HTERT RPE-1 (cell line): ENCODE data around the gene SMTNL1.

Experiments used
- in situ Hi-C: fragments of 300-500 bp; cut with MboI; formaldehyde crosslinking; loops from 4 replicates; pipeline ENCODE4 v1.14.3; 2020; ENCODE audit warnings: low sequenced_read_pairs

The SMTNL1 gene

DNA sequence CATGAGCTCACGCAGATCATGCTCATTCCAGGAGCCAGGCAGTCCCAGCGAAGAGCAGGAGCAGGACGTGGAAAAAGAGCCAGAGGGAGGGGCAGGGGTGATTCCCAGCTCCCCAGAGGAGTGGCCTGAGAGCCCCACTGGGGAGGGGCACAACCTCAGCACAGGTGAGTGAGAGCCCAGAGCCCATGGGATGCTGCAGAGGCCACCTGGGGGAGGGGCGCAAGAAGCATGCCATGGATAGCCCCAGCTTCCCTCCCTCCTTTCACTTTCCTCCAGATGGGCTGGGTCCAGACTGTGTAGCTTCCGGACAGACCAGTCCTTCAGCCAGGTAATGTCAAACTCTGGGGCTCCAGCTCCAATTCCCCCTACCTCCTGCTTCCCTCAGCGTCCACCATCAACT lies 6.2 kb downstream of the SMTNL1 start:
- in situ Hi-C loops: no loop called here

DNA sequence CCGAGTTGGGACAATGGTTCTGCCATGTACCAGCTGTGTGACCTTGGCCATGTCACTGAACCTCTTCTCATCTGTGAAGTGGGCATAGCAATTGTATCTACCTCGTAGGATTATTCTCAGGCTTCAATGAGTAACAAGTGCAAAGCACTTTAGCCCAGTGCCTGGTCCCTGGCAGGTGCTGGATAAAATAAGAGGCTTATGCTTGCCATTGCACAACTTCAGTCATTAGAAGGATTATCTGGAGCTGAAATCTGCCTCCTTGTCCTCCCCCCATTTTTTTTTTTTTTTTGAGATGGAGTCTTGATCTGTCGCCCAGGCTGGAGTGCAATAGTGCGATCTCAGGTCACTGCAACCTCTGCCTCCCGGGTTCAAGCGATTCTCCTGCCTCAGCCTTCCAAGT lies 7.2 kb downstream of the SMTNL1 start:
- in situ Hi-C loops: no loop called here

DNA sequence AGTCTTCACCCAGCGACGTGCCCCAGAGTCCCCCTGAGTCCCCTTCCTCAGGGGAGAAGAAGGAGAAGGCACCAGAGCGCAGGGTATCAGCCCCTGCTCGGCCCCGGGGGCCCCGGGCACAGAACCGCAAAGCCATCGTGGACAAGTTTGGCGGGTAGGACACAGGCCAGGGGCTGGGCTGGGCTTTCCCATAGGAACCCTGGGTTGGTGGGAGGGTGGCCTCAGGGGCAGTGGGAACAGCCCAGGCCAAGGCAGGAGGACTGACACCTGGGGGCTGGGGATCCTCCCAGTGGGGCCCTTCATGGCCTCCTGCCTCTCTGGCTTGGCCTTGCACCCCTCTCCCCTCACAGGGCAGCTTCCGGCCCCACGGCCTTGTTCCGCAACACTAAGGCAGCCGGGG lies 8.5 kb downstream of the SMTNL1 start:
- in situ Hi-C loops: no loop called here

- in situ Hi-C loops: no loop called here
Observed at GRCh38 chr11:57546451-57546850, 9.1 kb downstream of the SMTNL1 start.

DNA sequence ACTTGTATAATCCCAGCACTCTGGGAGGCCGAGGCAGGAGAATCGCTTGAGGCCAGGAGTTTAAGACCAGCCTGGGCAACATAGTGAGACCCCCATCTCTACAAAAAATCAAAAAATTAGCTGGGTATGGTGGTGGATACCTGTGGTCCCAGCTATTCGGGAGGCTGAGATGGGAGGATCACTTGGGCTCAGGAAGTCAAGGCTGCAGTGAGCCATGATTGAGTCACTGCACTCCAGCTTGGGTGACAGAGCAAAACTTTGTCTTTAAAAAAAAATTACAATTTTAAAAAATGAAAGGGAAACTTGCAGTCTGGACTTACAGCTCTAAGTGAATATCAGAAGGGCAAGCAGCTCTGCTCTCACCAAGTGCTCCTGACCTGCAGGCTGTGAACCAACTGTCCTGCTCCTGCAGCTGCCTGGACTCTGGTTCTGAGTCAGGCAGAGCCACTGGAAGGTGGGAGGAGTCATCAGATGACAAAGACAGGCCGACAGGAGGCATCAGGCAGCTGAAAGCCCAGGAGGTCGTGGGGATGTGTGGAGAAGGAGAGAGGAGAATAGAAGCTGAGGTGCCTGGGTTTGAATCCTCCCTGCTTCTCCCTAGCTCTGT lies 9.6 kb downstream of the SMTNL1 start:
- in situ Hi-C loops: no loop called here

- in situ Hi-C loops: no loop called here
Observed at GRCh38 chr11:57547854-57548377, 10.5 kb downstream of the SMTNL1 start.

DNA sequence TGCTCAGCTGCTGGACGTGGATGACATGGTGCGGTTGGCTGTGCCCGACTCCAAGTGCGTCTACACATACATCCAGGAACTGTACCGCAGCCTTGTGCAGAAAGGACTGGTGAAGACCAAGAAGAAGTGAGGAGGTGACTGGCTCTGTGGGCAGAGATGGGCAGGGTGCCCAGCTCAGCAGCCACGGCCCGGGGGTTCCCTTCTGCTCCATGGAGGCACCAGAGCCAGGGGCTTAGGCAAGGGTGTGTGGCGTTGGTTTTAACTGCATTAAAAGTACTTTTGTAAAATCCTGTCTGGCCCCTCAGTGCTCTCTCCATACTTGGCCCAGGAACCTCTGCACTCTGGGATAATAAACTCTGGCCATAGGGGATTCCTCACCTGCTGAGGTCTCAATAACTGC lies 12.6 kb downstream of the SMTNL1 start:
- in situ Hi-C loops: no loop called here

DNA sequence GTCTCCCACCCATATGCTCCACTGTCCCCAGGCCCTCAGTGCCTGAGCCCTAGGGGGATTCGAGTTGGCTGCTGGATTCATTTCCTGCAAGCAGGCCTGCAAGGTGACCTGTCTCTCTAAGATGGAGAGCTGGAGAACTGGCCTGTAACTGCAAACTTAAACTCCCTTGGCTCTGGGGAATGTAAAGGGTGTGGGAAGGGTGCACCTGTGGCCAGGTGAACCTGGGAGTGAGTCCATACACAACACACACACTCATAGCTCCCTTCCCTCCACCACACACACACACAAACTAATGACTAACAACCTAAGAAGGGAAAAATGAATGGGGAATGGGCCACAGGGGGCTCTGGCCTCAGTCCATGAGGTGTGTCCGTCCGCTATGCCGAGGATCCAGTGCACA lies 14.5 kb downstream of the SMTNL1 start:
- in situ Hi-C loops: no loop called here

DNA sequence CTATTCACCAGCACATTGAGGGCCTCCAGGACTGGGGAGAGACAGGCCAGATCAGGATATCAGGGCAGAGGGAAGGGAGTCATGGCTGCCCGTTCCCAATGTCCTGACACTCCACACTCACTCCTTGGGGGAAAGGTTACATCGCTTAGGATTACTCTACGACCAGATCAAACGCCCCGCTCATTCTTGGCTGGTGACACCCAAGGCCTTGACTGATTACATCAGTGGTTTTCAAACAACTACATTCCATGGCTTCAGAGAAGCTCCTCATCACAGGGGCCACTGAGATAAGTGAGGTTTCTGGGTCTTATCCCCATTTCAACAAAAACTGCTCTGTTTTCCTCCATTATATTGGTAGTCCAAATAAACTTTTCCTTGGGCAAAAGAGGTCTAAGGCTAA lies 15.1 kb downstream of the SMTNL1 start:
- in situ Hi-C loops: no loop called here

- in situ Hi-C loops: no loop called here
Observed at GRCh38 chr11:57555393-57555792, 18.0 kb downstream of the SMTNL1 start.

- in situ Hi-C loops: no loop called here
Observed at GRCh38 chr11:57556041-57556440, 18.6 kb downstream of the SMTNL1 start.

- in situ Hi-C loops: no loop called here
Observed at GRCh38 chr11:57560146-57560545, 22.8 kb downstream of the SMTNL1 start.

- in situ Hi-C loops: no loop called here
Observed at GRCh38 chr11:57562596-57562995, 25.2 kb downstream of the SMTNL1 start.

- in situ Hi-C loops: no loop called here
Observed at GRCh38 chr11:57566005-57566904, 28.9 kb downstream of the SMTNL1 start.

DNA sequence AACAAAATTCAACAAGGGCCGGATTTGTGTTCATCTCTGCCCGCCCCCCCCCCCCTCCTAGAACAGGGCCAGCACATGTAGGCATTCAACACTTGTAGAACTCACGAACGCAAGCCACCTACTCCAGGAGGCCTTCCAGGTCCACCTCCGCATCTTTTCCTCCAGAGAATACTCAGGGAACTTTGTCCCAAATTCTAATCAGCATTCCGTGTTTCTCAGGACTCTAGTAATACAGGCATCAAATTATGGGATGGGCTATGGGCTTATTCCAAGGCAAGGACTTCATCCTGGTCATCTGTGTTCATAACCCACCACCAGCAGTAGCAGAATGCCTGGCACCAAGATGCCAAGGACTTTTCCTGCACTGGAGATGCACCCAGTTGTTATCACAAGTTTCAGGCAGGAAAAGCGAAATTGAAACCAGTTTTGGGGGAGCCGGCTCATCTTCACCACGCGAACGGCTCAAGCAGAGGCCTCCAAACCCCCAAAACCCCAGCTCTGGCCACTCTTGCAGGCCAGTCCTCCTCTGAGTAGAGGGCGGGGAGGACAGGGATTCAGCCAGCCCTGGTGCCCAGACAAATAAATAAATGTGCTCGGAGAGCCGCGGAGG lies 29.6 kb downstream of the SMTNL1 start:
- in situ Hi-C loops: no loop called here

DNA sequence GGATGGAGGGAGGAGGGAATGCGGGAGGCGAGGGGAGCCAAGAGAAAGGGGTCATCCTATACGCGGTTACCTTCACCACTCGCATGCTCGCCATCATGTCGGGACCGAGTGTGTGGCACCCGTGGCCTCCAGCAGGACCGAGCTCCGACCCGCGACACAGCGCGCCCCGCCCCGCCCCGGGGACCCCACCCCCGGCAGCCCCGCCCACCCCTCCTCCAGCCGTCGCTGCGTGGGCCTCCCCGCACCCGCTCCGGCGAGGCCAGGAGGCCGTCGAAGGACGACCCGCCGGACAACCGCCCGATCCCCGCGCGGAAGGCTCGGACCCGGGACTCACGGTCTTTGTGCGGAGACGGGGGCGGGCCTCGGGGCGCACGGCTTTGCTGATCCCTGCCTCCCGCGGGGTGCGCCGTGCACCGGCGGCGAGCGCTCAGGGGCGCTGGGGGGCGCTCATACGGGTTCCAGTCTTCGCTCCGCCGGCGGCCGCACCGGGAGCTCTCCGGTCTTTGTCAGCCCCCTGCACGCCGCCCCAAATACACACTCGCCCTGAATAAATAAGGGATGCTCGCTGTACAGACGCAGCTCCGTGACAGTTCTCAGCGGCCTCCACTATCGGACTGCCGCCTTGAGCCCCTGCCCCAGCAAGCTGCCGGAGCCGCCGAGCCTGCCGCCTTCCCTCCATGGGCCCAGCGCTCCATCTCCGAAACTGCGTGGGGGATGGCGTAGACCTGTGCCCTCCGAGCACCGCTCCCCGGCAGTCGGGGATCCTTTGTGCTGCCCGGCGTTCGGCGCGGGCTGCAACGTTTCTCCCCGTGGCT lies 30.3 kb downstream of the SMTNL1 start, which contains the start of gene UBE2L6:
Gene UBE2L6 (minus strand): TSS at position 158 of the 815 bp plus-strand sequence. CDS start 61 bp downstream, at position 97.
- in situ Hi-C loops: no loop called here

- in situ Hi-C loops: no loop called here
Observed at GRCh38 chr11:57568330-57568766, 31.0 kb downstream of the SMTNL1 start.

DNA sequence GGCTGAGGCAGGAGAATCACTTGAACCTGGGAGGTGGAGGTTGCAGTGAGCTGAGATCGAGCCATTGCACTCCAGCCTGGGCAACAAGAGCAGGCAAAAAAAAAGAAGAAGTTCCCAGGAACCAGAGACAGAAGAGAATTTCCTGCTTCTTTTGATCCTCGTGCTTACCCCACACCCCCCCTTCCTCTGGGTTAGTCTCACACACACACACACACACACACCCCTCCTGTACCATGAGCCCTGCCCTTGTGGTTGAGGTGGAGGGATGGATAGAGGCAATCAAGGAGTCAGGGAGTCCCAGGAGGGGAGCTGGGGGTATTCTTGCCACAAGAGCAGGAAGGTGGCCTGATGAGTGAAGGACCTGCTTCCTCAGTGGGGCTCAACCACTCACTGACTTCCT lies 34.2 kb downstream of the SMTNL1 start:
- in situ Hi-C loops: no loop called here

- in situ Hi-C loops: no loop called here
Observed at GRCh38 chr11:57574061-57574460, 36.7 kb downstream of the SMTNL1 start.

DNA sequence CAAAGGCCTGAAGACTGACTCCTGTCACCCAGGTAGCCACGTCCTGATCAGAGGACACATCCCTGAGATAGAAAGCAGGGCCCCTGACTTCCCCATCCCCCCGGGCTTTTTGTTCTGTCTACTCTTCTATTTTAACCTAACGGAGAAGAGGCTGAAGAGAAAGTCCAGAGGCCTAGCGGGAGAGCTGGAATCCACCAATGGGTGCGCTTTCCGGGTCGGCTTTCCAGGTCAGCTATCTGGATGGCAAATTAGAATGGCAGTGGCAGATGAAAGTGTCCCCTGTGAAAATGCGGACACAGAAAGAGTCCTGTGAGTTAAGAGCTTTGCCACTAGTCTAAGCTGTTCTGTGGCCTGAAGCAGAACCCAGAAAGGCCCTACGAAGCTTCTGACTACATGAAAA lies 46.9 kb downstream of the SMTNL1 start:
- in situ Hi-C loops: no loop called here

DNA sequence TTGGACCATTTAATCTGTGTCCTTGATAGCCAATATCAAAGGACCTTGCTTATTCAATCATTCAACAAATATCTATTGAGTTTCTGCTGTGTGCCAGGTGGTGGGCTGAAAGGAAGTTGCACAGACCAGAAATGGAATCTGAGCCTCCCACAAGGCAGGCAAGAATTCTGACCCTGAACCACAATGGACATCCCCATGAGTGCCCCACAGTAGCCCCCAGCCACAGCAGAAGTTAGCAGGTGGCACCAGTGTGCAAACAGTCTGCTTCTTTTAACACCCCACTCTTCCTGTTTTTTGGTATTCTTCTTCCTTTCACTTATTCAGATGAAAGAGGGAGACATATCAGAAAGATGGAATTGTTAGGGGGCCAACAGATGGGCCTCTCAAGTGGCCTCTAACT lies 47.9 kb downstream of the SMTNL1 start:
- in situ Hi-C loops: no loop called here
